A673 (cell line): ENCODE data around the gene IFNL1.

Experiments used
- CTCF ChIP-seq: fragments of 300-800, 200-600 bp; sonication (generic); conservative IDR thresholded peaks from 2 replicates; pipeline ENCODE4 v1.5.1; 2017; ENCODE audit warnings: low read depth, mild to moderate bottlenecking, antibody characterized with exemption, low read length, moderate library complexity, mixed read lengths
- EZH2 ChIP-seq: fragments of 200-600 bp; sonication (generic); IDR thresholded peaks from 2 replicates; pipeline ENCODE4 v1.6.1; 2017; ENCODE audit warnings: borderline replicate concordance, low read depth, mild to moderate bottlenecking, mixed read lengths, antibody characterized with exemption, low read length; ENCODE audit not compliant: poor library complexity, severe bottlenecking

GRCh38 chr19:39308531-39309304 lies 12.5 kb downstream of the IFNL1 start:
- TF ChIP-seq CTCF (no peak), EZH2 (no peak)
